Right lobe of liver (tissue), 6 donors: ENCODE measurements around the gene IFT27. TPM values are rescaled to one million over a fixed set of nuclear protein-coding genes. Genes with fewer than 3 reads are reported as not detected.

Experiments
- ATAC-seq, 4 donors: fragments of 200-7000 bp; cut with Tn5 transposase; one replicate each; pipeline ENCODE4 v1.9.1; 2020; ENCODE audit warnings: mild to moderate bottlenecking in 4 of 4, moderate library complexity in 4 of 4
- DNase-seq, 3 donors: peaks; one replicate each; pipeline ENCODE4 v3.0.0-alpha.2; 2020
- H3K27ac ChIP-seq, 3 donors: fragments of 200-600 bp; one replicate each; pipeline ENCODE4 v1.8.0; 2022
- H3K27me3 ChIP-seq, 2 donors: fragments of 200-600 bp; one replicate each; pipeline ENCODE4 v1.8.0; 2022
- H3K36me3 ChIP-seq, 4 donors: fragments of 200-600 bp; sonication (generic) in 1 of 4; one replicate each; pipeline versions ENCODE4 v1.5.1 to v1.8.0; 2017 to 2022; ENCODE audit warnings: control low read depth in 1 of 4
- H3K4me1 ChIP-seq, 4 donors: fragments of 200-600 bp; sonication (generic) in 1 of 4; one replicate each; pipeline versions ENCODE4 v1.5.1 to v1.8.0; 2017 to 2022; ENCODE audit warnings: control low read depth in 1 of 4
- H3K4me3 ChIP-seq, 3 donors: fragments of 200-600 bp; one replicate each; pipeline ENCODE4 v1.8.0; 2022
- H3K9me3 ChIP-seq, 4 donors: fragments of 200-600 bp; sonication (generic) in 1 of 4; one replicate each; pipeline versions ENCODE4 v1.5.1 to v1.8.0; 2017 to 2022; ENCODE audit warnings: control low read depth in 1 of 4
- POLR2A ChIP-seq: fragments of 450-650 bp; IDR thresholded peaks from one replicate; pipeline ENCODE4 v1.6.1; 2017; ENCODE audit warnings: antibody characterized with exemption, mild to moderate bottlenecking
- WGBS: methylation state at CpG from one replicate; pipeline ENCODE4 v1.1.6; 2018; ENCODE audit warnings: low coverage, low lambda C conversion rate; ENCODE audit not compliant: insufficient coverage; ENCODE audit errors: missing lambda C conversion rate; 5-methylcytosine and 5-hydroxymethylcytosine counted together
- intact Hi-C, 2 donors: fragments of 100-400 bp; cut with DNase I; formaldehyde crosslinking; loops; one replicate each; pipeline versions ENCODE4 v1.11.2 to v1.14.1; 2022
- total RNA-seq, 6 experiments: library from RNA; depleted of rRNA in 2 of 6; stranded (reverse); fragments of >200 nt in 2 of 6; fragmentation: NEBNext Ultra II Directional in 3 of 6; extraction: Animal tissue kit (Norgen Biotek cat#: 25700) in 3 of 6; gene quantifications; one replicate each; pipeline versions ENCODE4 v1.1.0 to v1.2.4, GENCODE V29; 2016 to 2023
- TF ChIP-seq, protein P1 (sequence below), 4 donors: fragments of 200-600 bp in 3 of 4; fragments of 450-650 bp in 1 of 4; IDR thresholded peaks; one replicate each; pipeline versions ENCODE4 v1.5.1 to v1.8.0; 2016 to 2022; ENCODE audit warnings: antibody characterized with exemption in 4 of 4, mild to moderate bottlenecking in 2 of 4
- donor health status: DM: no; HTN: yes; CAD: no.
- donor health status: DM: no; HTN: no; CAD: no.
- donor health status: DM: no; HTN: no; CAD: no.
- donor health status: DM: no; HTN: yes; CAD: no.
- donor health status: DM: no; HTN: yes; CAD: no.

IFT27 gene
- total RNA-seq, 6 experiments from 2014 or later, result 10.3 to 17.4 (median 14.8) TPM

DNA sequence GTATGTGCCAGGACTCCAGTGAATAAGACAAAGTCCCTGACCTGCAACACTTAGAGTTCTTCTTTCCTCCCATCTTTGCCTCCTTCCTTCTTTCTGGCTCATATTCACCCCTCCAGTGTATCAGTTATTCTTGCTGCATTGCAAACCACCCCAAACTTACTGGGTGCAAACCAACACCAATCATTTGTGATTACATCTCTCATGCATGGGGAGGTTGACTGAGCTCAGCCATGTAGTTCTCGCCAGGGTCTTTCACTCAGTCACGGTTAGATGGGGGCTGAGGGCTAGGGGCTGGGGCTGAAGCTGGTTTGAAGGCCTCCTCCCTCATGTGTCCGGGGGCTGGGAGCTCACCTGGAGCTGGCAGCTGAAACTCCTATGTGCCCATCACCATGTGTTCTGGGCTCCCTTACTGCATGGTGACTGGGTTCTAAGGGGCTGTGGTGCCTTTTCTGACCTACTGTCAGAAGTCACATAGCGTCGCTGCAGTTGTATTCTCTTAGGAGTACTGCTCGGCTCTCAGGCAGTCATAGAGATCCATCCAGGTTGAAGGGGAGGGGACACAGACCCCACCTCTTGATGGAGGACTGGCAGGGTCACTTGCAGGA is 37.4 kb downstream of the IFT27 start:
- Histone ChIP-seq H3K4me1 (no peaks in the 10 kb centered on the region), H3K9me3 (no peaks in the 10 kb centered on the region), H3K36me3 (no peaks in the 10 kb centered on the region), H3K4me3 (no peak overlapping the region), H3K27ac (no peak overlapping the region), H3K27me3 (no peaks in the 10 kb centered on the region)
- TF ChIP-seq, protein P1, sequence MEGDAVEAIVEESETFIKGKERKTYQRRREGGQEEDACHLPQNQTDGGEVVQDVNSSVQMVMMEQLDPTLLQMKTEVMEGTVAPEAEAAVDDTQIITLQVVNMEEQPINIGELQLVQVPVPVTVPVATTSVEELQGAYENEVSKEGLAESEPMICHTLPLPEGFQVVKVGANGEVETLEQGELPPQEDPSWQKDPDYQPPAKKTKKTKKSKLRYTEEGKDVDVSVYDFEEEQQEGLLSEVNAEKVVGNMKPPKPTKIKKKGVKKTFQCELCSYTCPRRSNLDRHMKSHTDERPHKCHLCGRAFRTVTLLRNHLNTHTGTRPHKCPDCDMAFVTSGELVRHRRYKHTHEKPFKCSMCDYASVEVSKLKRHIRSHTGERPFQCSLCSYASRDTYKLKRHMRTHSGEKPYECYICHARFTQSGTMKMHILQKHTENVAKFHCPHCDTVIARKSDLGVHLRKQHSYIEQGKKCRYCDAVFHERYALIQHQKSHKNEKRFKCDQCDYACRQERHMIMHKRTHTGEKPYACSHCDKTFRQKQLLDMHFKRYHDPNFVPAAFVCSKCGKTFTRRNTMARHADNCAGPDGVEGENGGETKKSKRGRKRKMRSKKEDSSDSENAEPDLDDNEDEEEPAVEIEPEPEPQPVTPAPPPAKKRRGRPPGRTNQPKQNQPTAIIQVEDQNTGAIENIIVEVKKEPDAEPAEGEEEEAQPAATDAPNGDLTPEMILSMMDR (IDR thresholded peaks at IDR 0.05), result no peak
- no peak for TF ChIP-seq POLR2A
- DNase-seq, result peak in 1 of 3 donors; percentile 14
- intact Hi-C loops, result no loop called here
- WGBS, result 100% methylated on average over 1 of the region's 6 CpGs
- no peak for ATAC-seq

DNA sequence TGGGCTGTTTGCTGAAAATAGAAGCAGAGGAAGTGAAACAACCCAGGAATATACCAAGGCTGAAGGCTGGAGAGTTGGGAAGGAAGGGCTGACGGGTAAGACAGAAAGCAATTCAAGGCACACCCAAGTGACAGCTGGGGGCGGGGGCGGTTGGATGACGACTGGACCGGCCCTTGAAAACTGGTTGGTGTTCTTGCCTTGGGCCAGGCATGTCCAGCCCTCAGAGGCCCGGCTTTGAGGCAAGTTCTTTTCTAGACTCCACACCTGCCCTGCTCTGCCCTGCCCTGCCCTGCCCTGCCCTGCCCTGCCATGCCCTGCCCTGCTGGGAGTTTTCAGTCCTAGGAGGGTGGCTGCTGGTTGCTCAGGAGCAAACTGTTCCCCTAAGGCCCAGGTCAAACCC is 38.1 kb downstream of the IFT27 start:
- ATAC-seq, result peak; percentile 27 to 59 (median 48)
- 0% methylated on average over 1 of the region's 6 CpGs for WGBS

DNA sequence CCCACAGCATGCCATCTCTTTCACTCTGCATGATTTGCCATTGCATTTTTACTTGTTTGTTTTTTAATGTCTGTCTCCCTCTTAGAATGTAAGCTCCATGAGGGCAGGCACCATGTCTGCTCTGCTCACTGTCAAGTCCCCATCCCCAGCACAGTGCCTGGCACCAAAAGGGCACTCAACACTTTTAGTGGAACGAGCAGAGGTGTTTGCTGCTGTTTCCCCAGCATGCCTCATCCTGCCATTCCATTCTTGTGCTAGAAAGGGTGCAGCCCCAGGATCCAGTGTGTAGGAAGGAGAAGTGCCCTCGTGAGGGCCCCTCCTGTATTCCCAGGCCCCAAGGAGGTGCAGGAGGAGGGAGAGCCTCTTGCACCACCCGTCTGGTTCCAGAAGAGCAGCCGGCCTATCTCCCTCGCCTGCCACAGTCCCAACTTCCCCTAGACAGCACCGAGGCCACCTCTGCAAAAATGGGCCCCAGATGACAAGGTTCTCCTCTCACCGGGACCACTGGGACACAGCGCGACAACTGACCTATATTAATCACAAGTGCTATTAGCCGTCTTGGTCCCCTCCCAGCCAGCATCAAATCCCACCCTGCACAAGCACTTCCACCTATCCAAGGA is 39.1 kb downstream of the IFT27 start:
- Histone ChIP-seq H3K27me3 (no peaks in the 10 kb centered on the region), H3K4me1 (no peaks in the 10 kb centered on the region), H3K4me3 (no peak overlapping the region), H3K9me3 (no peaks in the 10 kb centered on the region), H3K36me3 (no peaks in the 10 kb centered on the region), H3K27ac (no peak overlapping the region)
- ATAC-seq (peak in 1 of 4 donors; percentile 25), DNase-seq (peak in 1 of 3 donors; percentile 38)
- intact Hi-C loops, result no loop called here
- TF ChIP-seq POLR2A, result no peak
- TF ChIP-seq, protein P1 (IDR thresholded peaks at IDR 0.05), result no peak
- WGBS, result 17% methylated on average over 7 of the region's 10 CpGs

More for the DNA sequence above, 38.1 kb downstream of the IFT27 start:
- Histone ChIP-seq H3K27ac (no peak overlapping the region), H3K4me3 (no peak overlapping the region), H3K27me3 (no peaks in the 10 kb centered on the region), H3K9me3 (no peaks in the 10 kb centered on the region), H3K4me1 (no peaks in the 10 kb centered on the region), H3K36me3 (no peaks in the 10 kb centered on the region)
- DNase-seq, result peak in 1 of 3 donors; percentile 42
- no peak for TF ChIP-seq POLR2A
- TF ChIP-seq, protein P1 (IDR thresholded peaks at IDR 0.05), result no peak
- intact Hi-C loops, result no loop called here

DNA sequence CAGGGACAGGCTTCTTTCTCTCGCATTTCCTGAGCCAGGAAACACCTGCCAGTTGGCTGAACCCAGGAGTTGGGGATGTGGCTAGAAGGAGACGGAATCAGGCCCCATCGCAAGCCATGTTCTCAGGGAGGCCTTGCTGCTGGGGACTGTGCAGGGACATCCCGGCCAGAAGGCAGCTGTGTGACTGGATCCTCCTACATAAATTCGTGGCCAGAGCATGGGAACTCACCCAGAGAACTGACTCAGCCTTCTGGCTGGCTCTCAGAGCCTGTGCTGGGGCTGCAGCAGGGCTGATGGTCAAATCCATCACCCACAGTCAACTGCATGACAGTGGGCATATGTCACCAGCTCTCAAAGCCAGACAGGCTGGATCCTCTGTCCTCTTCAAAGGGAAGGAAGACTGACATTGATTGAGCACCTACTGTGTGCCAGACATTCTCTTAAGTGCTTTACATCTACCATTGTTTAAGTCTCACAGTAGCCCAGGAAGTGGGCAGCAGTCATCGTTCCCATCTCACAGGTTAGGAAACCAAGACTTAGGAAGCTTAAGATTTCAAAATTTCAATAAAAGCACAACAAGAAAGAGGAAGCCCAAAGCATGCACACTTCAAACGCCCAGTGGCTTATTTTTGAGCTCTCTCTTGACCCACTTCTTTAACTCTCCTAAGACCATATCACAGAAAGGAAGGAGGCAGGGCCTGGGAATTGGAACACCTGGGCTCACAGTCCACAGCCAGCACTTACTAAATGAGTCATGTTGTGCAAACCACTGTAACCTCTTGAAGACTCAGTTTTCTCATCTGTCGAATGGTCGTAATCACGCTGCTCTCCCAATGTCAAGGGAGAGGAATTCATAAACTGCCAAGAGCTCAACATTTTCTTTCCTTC is 41.5 kb downstream of the IFT27 start:
- Histone ChIP-seq H3K27ac (no peak overlapping the region), H3K9me3 (no peaks in the 10 kb centered on the region), H3K27me3 (no peaks in the 10 kb centered on the region), H3K36me3 (no peaks in the 10 kb centered on the region), H3K4me3 (no peak overlapping the region), H3K4me1 (no peaks in the 10 kb centered on the region)
- WGBS, result 51% methylated on average over 9 of the region's 10 CpGs
- no peak for TF ChIP-seq POLR2A
- TF ChIP-seq, protein P1 (IDR thresholded peaks at IDR 0.05), result no peak
- peak in 1 of 3 donors; percentile 25 for DNase-seq
- no peak for ATAC-seq
- intact Hi-C loops, result no loop called here
